Measurements from ENCODE around the gene KRT31.

- TF ChIP-seq CTCF (IDR thresholded peaks at IDR 0.05; ENCODE audit: borderline replicate concordance, extremely low read depth, low read length, poor library complexity, severe bottlenecking): no peak
- TF ChIP-seq EZH2 (IDR thresholded peaks at IDR 0.05; ENCODE audit: borderline replicate concordance, low read depth, low read length, severe bottlenecking): no peak
Observed at GRCh38 chr17:41429667-41430066, 32.3 kb upstream of the KRT31 start.
